Endothelial cell of umbilical vein (primary cell): ENCODE data around the gene DZIP1. TPM values are rescaled to one million over a fixed set of nuclear protein-coding genes. Genes with fewer than 3 reads are reported as not detected.

Experiments
- BruUV-seq: library from RNA; stranded (reverse); fragments of 400-500 nt; replicated peaks from 2 replicates; lab custom pipeline; 2021; lab: Mats Ljungman, UMichigan
- CTCF ChIA-PET: fragments of 300-600, 350-600 bp; sonication (Branson Sonifier 250); formaldehyde crosslinking; loops from one replicate; lab custom pipeline; 2021; ENCODE audit warnings: antibody characterized with exemption, inconsistent platforms; lab: Charles Lee
- POLR2A ChIA-PET: fragments of 300-600, 350-600 bp; sonication (Branson Sonifier 250); formaldehyde crosslinking; loops from one replicate; lab custom pipeline; 2021; ENCODE audit warnings: antibody characterized with exemption, inconsistent platforms; lab: Charles Lee
- DNase-seq: peaks from one replicate; pipeline ENCODE4 v3.0.0-alpha.2; 2011; ENCODE audit warnings: low read depth, low spot score
- FAIRE-seq: peaks from 2 replicates; lab custom pipeline; 2011; peaks lifted over from hg19 to GRCh38; lab: Jason Lieb, UNC
- H2AFZ ChIP-seq: 2 replicates; pipeline ENCODE4 v1.6.0; 2012; ENCODE audit warnings: low read depth, low read length, control low read depth, inconsistent platforms
- H3K27ac ChIP-seq: 2 replicates; pipeline ENCODE4 v1.5.1; 2011; ENCODE audit warnings: low read depth, mild to moderate bottlenecking, control low read depth, low read length, moderate library complexity; ENCODE audit not compliant: insufficient read depth
- H3K27me3 ChIP-seq, 2 experiments: 2 replicates each; pipeline versions ENCODE4 v1.6.0 to v1.6.1; 2011; ENCODE audit warnings: low read length in 2 of 2, mixed read lengths in 1 of 2; ENCODE audit not compliant: control insufficient read depth in 2 of 2, insufficient read depth in 2 of 2
- H3K36me3 ChIP-seq, 2 experiments: 2 replicates in 1 of 2; 3 replicates in 1 of 2; pipeline ENCODE4 v1.5.1; 2011; ENCODE audit warnings: low read length in 2 of 2, mild to moderate bottlenecking in 1 of 2, moderate library complexity in 1 of 2; ENCODE audit not compliant: control insufficient read depth in 2 of 2, insufficient read depth in 2 of 2; ENCODE audit errors: extremely low read depth in 1 of 2
- H3K4me1 ChIP-seq: 3 replicates; pipeline ENCODE4 v1.5.1; 2011; ENCODE audit warnings: mild to moderate bottlenecking, low read length; ENCODE audit not compliant: control insufficient read depth, insufficient read depth; ENCODE audit errors: extremely low read depth
- H3K4me2 ChIP-seq: 2 replicates; pipeline ENCODE4 v1.6.1; 2011; ENCODE audit warnings: low read length, control low read depth, mixed read lengths; ENCODE audit not compliant: insufficient read depth
- H3K4me3 ChIP-seq, 3 experiments: fragments of 200-600 bp in 1 of 3; sonication (generic), shearing (Covaris generic) in 1 of 3; replicated peaks in 1 of 3; 2 replicates each; pipeline ENCODE4 v1.5.1; 2011 to 2016; ENCODE audit warnings: control low read depth in 3 of 3, low read length in 3 of 3, mild to moderate bottlenecking in 2 of 3, inconsistent platforms in 1 of 3, low read depth in 1 of 3, moderate library complexity in 1 of 3; ENCODE audit not compliant: insufficient read depth in 1 of 3
- H3K79me2 ChIP-seq: 2 replicates; pipeline ENCODE4 v1.6.0; 2012; ENCODE audit warnings: low read length, inconsistent platforms; ENCODE audit not compliant: control insufficient read depth, insufficient read depth
- H3K9ac ChIP-seq: replicated peaks from 2 replicates; pipeline ENCODE3; 2011; ENCODE audit warnings: low read length, control low read depth; ENCODE audit not compliant: insufficient read depth; ENCODE audit errors: extremely low read depth
- H3K9me1 ChIP-seq: replicated peaks from 3 replicates; pipeline ENCODE4 v1.6.0; 2011; ENCODE audit warnings: mild to moderate bottlenecking, low read length; ENCODE audit not compliant: control insufficient read depth, insufficient read depth; ENCODE audit errors: extremely low read depth
- H3K9me3 ChIP-seq: replicated peaks from 2 replicates; pipeline ENCODE4 v1.5.1; 2012; ENCODE audit warnings: low read length, inconsistent platforms; ENCODE audit not compliant: control insufficient read depth, insufficient read depth
- H4K20me1 ChIP-seq: replicated peaks from 2 replicates; pipeline ENCODE3; 2011; ENCODE audit warnings: mild to moderate bottlenecking, low read length; ENCODE audit not compliant: control insufficient read depth, insufficient read depth; ENCODE audit errors: extremely low read depth
- CTCF ChIP-seq, 2 donors: IDR thresholded peaks; 1 replicate in 1 of 2; 2 replicates in 1 of 2; pipeline ENCODE4 v1.5.1; 2011; ENCODE audit warnings: low read length in 2 of 2, mild to moderate bottlenecking in 2 of 2, moderate library complexity in 2 of 2, control low read depth in 1 of 2, inconsistent platforms in 1 of 2, low read depth in 1 of 2; ENCODE audit not compliant: insufficient read depth in 1 of 2; ENCODE audit errors: extremely low read depth in 1 of 2
- EZH2 ChIP-seq: IDR thresholded peaks from 2 replicates; pipeline ENCODE4 v1.6.1; 2012; ENCODE audit warnings: borderline replicate concordance, low read depth, mild to moderate bottlenecking, moderate library complexity, low read length, inconsistent platforms; ENCODE audit not compliant: severe bottlenecking
- FOS ChIP-seq: IDR thresholded peaks from 2 replicates; pipeline ENCODE4 v1.6.1; 2011; ENCODE audit warnings: mild to moderate bottlenecking, low read length, moderate library complexity, borderline replicate concordance; ENCODE audit not compliant: insufficient read depth
- GATA2 ChIP-seq: IDR thresholded peaks from 2 replicates; pipeline ENCODE4 v1.7.0; 2011; ENCODE audit warnings: low read depth, mild to moderate bottlenecking, moderate library complexity, mixed read lengths, low read length; ENCODE audit not compliant: insufficient read length, insufficient read depth
- JUN ChIP-seq: IDR thresholded peaks from 2 replicates; pipeline ENCODE4 v1.6.1; 2011; ENCODE audit warnings: borderline replicate concordance, low read depth; ENCODE audit not compliant: insufficient read length, insufficient read depth
- MAX ChIP-seq: IDR thresholded peaks from 2 replicates; pipeline ENCODE4 v1.6.1; 2011; ENCODE audit not compliant: insufficient read depth, insufficient read length
- MYC ChIP-seq: IDR thresholded peaks from one replicate; pipeline ENCODE4 v1.6.1; 2011; ENCODE audit warnings: mild to moderate bottlenecking, low read depth, low read length
- POLR2A ChIP-seq: IDR thresholded peaks from 2 replicates; pipeline ENCODE4 v1.6.1; 2012; ENCODE audit warnings: low read depth, mild to moderate bottlenecking, control low read depth, low read length
- POLR2AphosphoS5 ChIP-seq: IDR thresholded peaks from 2 replicates; pipeline ENCODE4 v1.6.1; 2012; ENCODE audit warnings: low read depth, mild to moderate bottlenecking, control low read depth, low read length, moderate library complexity; ENCODE audit not compliant: insufficient read depth
- dilution Hi-C: fragments of 300-500 bp; cut with MboI; formaldehyde crosslinking; loops from one replicate; pipeline ENCODE4 v1.15.0; 2019; ENCODE audit warnings: low sequenced_read_pairs; ENCODE audit not compliant: extremely low pct_ligation_motif_present
- intact Hi-C: fragments of 100-400 bp; cut with micrococcal nuclease; formaldehyde crosslinking; loops from one replicate; pipeline ENCODE4 v1.10.0; 2022
- polyA plus RNA-seq, 4 experiments: library from polyadenylated mRNA; depleted of rRNA in 3 of 4; stranded (reverse) in 3 of 4; unstranded in 1 of 4; fragments of >200 nt; gene quantifications; 2 replicates each; pipeline versions ENCODE4 v1.2.1 to v1.2.3, GENCODE V29; 2011 to 2012; ENCODE audit warnings: missing spikeins in 1 of 4
- total RNA-seq: library from RNA; stranded (reverse); gene quantifications from 2 replicates; pipeline ENCODE4 v1.2.3, GENCODE V29; 2021

DZIP1 gene
- total and polyA plus RNA-seq, 2 donors (not counting 3 experiments of a cell fraction or from before 2014, with no cell fraction given), result 8.6 to 32.1 TPM

- H3K4me3 ChIP-seq, result peak overlapping the region; percentile 0 to 93 (median 69)
- peak overlapping the region; percentile 79 for H3K4me2 ChIP-seq
- ChIA-PET CTCF (interaction anchor here (1.1 to 6.0 kb wide), 4 partner anchors 15 to 191 kb away, joined by 4 to 36 read pairs (median 12); no protein-coding TSS in a partner anchor), POLR2A (interaction anchor here (2.1 kb wide), 1 partner anchor 34 kb away, joined by 7 read pairs; the partner anchor contains the start of gene DNAJC3)
- no peaks in the 10 kb centered on the region for H4K20me1 ChIP-seq
- no peaks in the 10 kb centered on the region for H3K27me3 ChIP-seq
- peaks cover 29% of the 10 kb centered on the region for H3K4me1 ChIP-seq
- no peak for TF ChIP-seq EZH2
- TF ChIP-seq FOS, result no peak
- TF ChIP-seq POLR2AphosphoS5, result no peak
- no peak for TF ChIP-seq GATA2
- TF ChIP-seq MYC, result no peak
- TF ChIP-seq CTCF (IDR thresholded peaks at IDR 0.05; ENCODE audit: extremely low read depth in 1 of 2, insufficient read depth in 1 of 2, low read depth in 1 of 2, low read length in 2 of 2), result no peak
- TF ChIP-seq POLR2A, result no peak
- TF ChIP-seq JUN, result no peak
- TF ChIP-seq MAX, result no peak
- H3K9ac ChIP-seq, result peak overlapping the region; percentile 54
- peaks cover 17% of the 10 kb centered on the region for H3K79me2 ChIP-seq
- TSS peak; percentile 27 for BruUV-seq
- intact Hi-C loops, result no loop called here
- FAIRE-seq, result no peak
- H3K27ac ChIP-seq, result no peak overlapping the region
- H3K36me3 ChIP-seq, result peaks cover 2 to 4% of the 10 kb centered on the region in 2 experiments
- no peaks in the 10 kb centered on the region for H3K9me3 ChIP-seq
- H2AFZ ChIP-seq, result no peak overlapping the region
- dilution Hi-C loops, result no loop called here
- H3K9me1 ChIP-seq, result no peaks in the 10 kb centered on the region
- DNase-seq, result peak; percentile 4
Observed at GRCh38 chr13:95642999-95643398, 1.5 kb downstream of the DZIP1 start.
